ENCODE data around the gene PPP1R1B.

PPP1R1B gene

DNA sequence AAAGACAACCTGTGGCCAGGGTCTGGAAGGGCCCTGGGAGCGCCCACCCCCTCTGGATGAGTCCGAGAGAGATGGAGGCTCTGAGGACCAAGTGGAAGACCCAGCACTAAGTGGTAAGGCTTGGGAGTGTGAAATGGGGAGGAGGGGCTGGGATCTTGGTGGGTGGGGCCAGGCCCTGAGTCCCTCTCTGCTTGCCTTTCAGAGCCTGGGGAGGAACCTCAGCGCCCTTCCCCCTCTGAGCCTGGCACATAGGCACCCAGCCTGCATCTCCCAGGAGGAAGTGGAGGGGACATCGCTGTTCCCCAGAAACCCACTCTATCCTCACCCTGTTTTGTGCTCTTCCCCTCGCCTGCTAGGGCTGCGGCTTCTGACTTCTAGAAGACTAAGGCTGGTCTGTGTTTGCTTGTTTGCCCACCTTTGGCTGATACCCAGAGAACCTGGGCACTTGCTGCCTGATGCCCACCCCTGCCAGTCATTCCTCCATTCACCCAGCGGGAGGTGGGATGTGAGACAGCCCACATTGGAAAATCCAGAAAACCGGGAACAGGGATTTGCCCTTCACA, 8.9 kb downstream of the PPP1R1B start:
- DNase-seq: no peak

DNA sequence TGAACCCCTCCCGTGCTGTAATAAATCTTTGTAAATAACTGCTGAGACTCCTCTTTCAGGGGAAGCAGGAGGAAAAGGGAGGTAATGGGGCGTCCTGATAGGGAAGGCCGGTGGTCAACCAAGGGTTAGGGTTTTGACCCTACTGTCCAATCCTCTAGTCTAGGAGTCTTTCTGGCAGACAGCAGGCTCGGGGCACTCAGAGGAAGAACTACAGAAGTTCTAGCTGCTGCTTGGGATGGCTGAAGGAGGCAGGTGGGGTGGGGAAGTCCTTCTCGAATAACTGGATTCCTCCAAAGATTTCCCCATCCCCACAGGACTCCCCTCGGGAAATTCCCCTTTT, 9.8 kb downstream of the PPP1R1B start:
- DNase-seq: no peak

DNA sequence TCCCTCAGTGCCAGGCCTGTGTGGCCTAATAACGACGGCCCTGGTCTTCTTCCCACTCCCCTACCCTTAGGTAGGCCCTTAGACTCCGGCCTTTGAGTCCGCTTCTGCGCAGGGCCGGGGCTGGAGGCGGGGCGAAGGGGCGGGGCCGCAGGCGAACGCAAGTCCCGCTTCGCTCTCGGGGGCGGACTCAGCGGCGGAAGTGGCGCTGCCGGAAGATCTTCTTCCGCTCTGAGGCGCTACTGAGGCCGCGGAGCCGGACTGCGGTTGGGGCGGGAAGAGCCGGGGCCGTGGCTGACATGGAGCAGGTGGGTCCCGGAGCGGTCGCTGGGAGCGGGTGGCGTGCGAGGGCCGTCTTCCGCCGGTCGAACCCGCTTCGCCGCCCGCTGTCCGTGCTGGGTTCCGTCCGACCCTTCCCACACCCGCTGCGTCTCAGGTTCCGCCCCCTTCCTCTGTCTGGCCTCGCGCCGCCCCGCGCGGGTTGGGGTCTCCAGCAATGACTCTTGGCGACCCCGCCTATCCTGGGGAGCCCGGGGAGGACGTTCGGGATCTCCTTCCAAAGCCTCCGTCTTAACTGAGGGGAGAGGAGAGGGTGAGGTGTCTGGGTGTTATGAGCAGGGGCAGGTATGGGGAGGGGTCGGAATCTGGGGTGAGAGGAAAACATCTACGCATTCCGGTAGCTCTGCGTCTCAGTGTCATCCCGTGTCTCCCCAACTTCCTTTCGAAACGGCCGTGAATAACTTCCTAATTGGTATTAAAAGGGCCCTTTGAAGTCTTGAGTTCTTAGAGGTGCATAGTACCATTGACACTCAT, 10.4 kb downstream of the PPP1R1B start, which contains the start of gene STARD3:
Gene STARD3 (plus strand): TSS at position 218 of the 810 bp plus-strand sequence. CDS start 16,388 bp downstream, outside the sequence.
- peak; percentile 66 for DNase-seq

DNA sequence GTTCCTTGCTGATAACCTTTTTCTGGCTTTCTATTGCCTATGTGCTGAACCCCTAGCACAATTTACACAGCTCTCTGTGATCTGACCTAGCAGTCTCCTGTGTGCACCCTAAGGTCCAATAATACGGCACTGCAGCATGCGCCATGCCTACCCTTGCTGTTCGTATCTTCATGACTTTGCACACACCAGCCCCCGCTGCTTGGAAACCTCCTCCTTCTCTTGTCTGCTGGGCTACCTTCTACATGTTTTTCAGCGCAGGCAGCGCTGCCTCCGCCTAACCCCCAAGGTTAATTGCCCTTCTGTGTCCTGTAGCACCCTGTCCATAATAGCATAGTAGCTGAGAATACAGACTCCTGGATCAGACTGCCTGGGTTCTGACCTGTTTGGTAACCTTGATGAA, 11.6 kb downstream of the PPP1R1B start:
- DNase-seq: no peak

DNA sequence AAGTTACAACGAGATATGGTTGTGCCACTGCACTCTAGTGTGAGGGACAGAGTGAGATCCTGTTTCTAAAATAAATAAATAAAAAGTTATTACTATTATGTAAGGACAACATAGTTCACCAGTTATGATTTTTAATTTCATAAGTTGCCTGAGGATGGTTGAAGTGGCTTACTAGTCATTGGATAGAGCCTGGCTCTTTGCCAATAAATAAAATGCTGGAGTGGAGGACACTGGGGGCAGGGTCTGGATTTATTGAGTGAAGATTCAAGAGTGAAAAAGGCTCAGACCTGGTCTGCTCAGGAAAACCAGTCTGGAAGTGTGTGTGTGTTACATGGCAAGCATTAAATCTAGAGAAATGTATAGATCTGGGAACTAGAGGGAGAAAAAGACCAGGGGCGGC, 12.3 kb downstream of the PPP1R1B start:
- no peak for DNase-seq

DNA sequence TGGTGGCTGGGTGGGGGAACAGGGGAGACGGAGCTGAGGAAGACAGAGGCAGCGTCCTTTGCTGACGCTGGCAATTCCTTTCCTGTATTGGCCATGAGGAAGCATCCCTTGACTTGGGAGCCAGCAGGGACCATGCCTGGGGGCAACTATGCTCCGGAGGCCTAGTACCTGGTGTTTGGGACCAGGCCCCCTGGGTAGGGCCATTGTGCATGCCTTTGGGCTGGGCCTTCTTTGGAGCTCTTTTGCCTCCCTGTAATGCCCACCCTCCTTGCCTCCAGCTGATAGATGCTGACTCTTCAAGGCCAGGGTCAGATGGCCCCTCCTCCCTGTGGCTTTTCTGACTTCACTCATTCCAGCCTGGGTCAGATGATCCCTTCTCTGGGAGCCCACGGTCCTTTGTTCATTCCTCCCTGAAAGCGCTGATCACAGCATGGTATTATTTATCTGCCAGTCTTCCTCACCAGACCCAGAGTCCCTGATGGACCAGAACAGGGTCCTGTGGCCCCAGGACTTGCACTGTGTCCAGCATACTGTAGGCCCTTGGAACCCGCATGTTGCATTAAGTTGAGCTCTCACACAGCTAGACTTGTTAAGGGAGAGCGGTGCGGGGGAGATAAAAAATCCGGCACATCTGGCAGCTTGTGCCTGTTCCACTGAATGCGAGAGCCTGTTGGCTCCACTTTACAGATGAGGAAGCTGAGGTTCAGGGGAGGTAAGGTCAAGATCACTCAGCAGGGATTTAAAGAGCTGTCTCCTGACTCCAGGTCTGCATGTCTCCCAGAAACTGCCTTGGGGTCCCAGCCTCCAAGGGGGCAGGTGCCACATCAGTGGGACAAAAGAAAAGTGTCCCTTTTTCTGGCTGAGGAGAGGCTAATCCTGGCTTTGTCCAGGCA, 13.1 kb downstream of the PPP1R1B start:
- DNase-seq: no peak

DNA sequence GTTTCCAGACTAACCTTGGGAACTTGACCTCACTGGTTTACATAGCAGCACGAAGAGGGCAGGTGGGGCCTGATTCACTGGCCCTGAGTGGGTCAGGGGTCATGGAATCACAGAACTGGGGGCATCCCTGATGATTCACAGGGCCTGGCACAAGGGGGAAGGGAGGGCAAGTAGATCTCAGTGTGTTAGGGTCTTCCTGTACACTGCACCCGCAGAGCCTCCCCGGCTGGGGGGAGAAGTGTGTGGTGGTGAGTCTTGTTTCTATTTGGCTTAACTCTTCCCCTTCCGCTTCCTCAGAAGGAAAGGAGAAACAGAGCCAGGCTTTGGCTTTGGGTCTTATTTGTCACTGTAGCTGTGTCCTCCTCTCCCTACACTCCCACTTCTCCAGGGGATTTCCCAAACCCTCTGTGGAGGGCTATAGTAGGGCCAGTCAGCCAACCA, 13.9 kb downstream of the PPP1R1B start:
- DNase-seq: no peak

DNA sequence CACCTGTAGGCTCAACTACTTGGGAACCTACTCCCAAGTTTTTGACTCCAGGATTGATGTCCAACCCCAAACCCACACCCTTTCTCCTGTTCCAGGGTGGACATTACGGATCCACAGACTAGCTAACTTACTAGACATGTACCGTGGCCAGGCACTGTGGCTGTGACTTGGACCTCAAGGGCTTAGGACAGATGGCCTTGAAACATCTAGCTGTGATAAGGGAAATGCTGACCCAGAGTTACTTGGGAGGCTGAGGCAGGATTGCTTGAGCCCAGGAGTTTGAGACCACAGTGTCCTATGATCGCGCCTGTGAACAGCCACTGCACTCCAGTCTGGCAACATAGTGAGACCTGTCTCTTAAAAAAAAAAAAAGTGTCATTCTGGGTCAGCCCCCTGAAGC, 14.3 kb downstream of the PPP1R1B start:
- DNase-seq: no peak

DNA sequence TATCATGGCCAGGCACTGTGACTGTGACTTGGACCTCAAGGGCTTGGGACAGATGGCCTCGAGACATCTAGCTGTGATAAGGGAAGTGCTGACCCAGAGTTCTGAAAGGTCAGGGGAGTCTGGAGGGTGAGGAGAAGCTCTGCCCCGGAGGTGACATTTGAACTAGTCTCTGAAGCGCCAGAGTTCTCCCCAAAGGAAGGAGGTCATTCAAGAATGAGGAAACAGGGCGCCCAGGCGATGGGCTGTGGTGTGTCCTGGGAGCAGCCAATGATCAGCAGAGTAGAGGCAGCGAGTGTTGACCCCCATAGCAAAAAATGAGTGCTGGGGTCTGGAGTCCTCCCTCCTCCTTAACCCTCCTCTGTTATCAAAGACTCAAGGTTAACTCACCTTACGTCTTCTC, 15.1 kb downstream of the PPP1R1B start:
- DNase-seq: no peak

DNA sequence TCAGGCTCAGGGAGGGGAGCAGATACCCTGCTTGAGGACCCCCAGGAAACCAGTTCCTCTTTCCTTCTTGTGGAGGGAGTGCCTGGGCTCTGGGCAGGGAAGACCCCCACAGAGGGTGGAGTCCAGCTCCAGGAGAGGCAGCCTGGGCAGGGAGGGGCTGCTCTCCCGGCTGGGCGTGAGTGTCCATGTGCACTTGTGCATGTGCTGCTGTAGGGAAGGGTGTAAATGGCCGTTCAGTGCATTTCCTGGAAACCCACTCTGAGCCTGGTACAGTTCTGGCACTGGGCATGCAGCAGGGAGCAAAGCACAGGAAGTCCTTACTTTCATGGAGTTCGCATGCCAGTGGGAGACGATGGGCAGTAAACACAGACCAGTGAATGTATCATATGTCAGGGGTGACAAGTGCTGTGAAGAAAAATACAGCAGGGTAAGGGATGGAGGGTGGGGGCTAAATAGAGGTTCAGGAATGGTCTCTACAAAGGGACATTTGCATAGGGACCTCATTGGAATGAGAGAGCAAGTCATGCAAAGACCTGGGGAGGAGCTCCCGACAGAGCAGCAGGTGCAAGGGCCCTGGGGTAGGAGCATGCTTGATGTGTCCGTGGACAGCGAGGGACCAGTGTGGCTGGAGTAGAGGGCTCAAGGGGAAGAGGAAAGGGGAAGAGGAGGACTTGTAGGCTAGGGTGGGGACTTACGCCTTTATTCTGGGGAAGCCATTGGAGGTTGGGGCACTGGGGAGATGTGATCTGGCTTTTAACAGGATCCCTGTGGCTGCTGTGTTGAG, 15.7 kb downstream of the PPP1R1B start:
- DNase-seq: no peak

DNA sequence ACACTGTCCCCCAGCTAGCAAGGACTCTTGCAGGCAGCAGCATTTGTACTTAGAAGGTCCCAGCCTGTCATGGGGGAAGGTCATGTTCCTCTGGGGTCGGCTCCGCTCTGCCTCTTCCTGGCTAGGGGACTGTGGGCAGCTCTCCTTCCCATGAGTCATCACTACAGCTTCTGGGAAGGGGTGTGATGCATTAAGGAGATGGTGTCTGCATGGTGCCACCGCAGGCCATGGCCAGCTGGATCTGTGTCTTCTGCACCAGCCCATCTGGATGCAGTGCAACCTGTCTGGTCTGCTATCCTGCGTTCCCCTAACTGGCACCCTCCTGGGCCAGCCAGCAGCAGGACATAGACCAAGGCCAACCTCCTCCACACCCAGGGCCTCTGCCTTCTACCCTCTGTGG, 16.5 kb downstream of the PPP1R1B start:
- no peak for DNase-seq

DNA sequence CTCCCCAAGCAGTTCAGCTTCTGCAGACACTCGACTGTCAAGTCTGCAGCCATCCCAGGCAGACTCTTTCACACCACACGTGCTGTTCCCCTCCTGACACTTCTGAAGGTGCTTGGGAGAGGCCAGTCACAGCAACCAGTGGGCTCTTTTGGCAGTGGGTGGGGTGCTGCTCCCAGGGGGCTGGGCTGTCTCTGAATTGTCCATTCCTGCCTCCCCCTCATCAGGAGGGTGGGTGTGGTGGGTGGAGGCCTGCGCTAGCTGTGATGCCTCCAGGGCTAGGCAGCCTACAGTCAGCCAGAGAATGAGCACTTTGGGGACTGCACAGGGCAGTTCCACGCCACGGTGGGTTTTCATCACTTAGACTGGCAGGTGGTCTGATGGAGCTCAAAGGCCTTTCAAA, 20.5 kb downstream of the PPP1R1B start:
- DNase-seq: no peak

DNA sequence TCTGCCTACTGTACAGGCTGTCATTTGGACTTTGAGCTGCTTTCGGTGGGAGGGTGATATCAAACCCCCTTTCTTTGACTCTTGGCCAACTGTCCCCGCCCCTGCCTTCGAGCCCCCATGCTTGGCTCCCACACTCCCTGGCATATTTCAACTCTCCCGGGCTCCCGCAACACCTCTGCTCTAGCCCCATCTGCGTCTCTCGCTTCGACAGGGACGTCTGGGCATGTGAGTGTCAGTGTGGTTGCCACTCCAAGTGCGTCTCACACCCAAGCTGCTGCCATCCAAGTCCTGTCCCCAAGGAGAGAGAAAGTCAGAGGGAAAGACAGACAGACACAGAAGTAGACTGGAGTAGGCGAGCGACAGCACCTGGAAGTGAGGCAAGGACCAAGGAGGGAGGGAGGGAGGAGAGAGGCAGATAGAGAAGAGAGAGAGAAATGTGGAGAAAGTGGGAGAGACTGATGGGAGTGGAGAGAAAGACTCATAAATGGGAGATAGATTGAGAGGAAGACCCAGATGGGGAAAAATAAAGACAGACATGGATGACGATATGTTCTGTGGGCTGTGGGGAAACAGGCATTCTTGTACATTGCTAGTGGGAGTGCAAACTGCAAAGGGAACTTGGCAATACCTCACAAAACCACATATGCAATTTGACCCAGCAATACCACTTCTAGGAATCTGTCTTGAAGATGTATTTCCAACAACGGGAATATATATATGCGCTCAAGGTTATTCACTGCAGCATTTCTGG, 22.0 kb downstream of the PPP1R1B start:
- DNase-seq: no peak

DNA sequence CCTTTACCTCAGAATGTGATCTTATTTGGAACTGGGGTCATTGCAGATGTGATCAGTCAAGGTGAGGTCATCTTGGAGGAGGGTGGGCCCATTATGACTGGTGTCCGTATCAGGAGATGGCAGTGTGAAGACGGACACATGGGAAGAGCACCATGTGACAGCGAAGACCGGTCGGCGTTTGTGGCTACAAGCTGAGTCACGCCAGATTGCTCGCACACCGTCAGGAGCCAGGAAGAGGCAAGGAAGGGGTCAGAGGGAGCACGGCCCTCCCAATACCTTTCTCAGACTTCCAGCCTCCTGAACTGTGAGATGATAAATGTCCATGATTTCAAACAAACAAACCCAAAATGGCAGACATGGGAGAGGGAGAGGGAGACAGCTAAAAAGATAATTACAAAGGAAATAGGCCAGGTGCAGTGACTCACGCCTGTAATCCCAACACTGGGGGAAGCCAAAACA, 23.4 kb downstream of the PPP1R1B start:
- no peak for DNase-seq

DNA sequence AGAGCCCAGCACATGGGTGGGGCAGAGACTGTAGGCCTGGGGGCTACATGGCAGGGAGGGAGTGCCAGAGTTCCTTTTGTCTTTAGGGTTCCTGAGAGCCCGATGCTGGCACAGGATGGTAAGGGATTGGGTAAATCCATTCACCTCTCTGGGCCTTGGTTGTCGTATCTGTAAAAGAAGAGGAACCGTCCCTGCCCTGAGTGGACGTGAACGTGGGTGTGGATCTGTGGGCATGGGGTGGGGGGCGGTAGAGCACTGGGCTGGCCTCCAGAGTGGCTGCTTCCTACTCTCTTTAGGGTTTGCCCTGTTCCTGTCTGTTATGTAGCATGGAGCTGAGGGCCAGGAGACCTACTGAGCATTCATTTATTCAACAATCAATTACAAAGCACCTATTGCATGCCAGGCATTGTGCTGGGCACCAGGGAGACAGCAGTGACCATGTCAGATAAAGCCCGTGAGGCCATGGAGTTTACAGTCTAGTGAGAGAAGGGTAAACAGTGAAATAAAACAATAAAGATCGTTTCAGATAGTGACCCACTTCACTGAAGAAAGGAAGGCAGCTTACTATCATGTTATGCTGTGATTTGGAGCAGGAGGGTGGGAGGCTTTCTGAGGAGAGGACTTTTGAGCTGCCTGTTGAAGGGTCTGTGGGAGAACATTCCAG, 25.3 kb downstream of the PPP1R1B start:
- no peak for DNase-seq

DNA sequence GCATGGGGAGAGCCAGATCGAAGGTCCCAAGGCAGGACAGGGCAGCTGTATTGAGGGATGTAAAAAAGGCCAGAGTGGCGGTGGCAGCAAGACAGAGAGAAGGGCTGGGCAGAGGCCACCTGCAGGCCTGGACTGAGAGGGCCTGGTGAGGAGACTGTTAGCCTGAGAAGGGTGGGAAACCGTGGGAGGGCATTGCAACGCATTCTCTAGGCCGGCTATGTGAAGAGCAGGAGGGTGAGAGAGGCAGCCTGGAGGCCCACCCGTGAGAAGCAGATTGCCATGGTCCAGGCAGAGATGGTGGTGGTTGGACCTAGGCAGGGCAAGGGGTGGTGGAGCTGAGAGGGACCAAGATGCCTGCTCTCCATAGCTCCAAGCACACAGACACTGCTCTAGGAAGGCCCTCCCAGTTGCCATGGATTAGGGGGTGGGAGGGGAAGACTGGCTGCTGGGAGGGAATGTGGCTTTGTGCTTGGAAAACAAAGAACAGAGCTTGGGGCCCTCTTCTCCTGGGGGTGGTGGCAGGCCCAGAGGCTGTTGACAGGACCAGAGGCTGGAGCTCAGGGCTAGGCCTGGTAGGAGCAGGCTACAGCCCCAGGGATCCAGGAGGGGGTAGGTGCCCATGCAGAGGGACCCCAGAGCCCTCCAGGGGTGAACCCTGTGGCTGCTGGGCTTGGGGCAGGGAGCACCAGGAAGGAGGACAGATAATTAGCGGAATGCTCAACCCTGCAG, 26.0 kb downstream of the PPP1R1B start:
- DNase-seq: no peak

DNA sequence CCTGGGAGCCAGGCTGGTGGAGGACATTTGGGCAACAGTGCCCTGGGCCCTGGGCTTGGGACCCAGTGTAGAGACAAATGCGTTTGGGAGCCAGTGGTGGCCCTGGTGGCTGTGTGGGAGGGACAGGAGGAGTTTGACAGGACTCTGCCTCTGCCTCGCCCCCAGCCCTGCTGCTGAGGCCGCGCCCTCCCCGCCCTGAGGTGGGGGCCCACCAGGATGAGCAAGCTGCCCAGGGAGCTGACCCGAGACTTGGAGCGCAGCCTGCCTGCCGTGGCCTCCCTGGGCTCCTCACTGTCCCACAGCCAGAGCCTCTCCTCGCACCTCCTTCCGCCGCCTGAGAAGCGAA, 26.5 kb downstream of the PPP1R1B start:
- DNase-seq: no peak

DNA sequence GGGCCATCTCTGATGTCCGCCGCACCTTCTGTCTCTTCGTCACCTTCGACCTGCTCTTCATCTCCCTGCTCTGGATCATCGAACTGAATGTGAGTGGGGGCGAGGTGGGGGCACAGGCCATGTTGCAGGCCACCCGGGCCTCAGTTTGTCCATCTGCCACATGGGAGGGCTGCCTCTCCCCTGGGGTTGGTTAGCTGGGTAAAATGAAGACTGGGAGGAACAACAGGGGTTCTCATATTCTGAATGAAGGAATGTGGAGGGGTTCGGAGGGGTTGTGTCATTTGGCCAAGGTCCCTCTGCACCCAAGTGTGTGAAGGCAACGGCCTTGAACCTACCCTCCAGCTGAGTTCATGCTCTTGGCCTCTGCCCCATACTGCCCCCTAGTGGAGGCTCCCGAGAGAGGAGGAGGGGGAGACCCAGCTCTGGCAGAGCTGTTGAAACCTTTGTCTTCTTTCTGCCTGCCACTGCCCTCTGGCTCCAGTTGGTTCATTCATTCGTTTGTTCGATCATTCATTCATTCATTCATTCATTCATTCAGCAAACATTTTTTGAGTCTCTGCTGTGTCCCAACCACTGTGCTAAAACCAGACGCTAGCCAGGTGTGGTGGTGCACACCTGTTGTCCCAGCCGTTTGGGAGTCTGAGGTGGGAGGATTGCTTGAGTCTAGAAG, 27.0 kb downstream of the PPP1R1B start:
- DNase-seq: peak; percentile 53

DNA sequence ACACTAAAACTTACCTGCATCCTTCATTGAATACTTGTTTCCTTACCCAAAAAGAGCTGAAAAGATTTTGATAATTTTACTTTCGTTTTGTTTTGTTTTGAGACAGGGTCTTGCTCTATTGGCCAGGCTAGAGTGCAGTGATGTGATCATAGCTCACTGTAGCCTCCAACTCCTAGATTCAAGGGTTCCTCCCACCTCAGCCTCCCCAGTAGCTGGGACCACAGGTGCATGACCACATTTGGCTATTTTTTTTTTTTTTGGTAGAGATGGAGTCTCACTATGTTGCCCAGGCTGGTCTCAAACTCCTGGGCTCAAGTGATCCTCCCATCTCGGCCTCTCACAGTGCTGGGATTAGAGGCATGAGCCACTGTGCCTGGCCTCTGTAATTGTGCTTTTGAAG, 28.4 kb downstream of the PPP1R1B start:
- no peak for DNase-seq

DNA sequence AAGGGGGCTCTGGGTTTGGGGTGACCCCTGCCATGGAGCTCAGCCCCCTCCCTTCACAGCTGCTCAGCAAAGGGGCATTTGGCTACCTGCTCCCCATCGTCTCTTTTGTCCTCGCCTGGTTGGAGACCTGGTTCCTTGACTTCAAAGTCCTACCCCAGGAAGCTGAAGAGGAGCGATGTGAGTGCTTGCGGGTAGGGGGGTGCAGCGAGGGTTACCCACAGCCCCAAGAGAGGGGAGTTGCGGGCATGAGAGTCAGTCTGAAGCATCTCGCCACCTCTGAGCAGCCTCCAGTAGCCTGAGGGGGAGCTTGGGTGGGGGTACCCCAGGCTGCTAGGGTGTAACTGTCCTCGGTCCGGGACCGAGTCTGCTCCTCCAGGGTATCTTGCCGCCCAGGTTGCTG, 31.6 kb downstream of the PPP1R1B start:
- DNase-seq: no peak

Data from NCI-H510A treated with DMSO at 0.1 percent for 48 hours (cell line).